Middle frontal gyrus (tissue), 1 donor: ENCODE results near the gene MRPS31.
"Not testable (repeated sequence)": the region's sequence is repeated elsewhere in the genome, so short reads cannot be mapped to it uniquely, and the experiment has no call there.

Experiments
- DNase-seq: peaks from one replicate; pipeline ENCODE4 v3.0.0-alpha.2; 2015; ENCODE audit warnings: low spot score; ENCODE audit errors: extremely low spot score

The MRPS31 gene

DNA sequence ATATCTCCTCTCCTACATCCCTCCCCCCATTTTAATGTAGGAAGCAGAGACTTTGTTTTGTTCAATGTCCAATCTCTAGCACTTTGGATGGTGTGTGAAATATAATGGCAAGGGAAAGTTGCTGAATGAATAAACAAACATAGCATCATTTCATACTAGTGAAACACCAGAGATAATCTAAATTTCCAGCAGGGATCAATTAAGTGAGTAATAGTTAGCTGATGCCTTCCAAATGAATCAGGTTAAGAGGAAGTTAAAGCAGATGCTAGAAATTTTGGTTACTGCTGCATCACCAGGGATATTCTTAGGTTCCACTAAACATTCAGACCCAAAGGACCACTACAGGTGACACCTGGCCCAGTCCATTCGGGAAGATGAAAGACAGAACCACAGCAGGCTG, 8.1 kb downstream of the MRPS31 start:
- DNase-seq = no peak

- no peak for DNase-seq
Observed at GRCh38 chr13:40758811-40759210, 12.2 kb downstream of the MRPS31 start.

- DNase-seq = no peak
Observed at GRCh38 chr13:40756042-40756441, 14.9 kb downstream of the MRPS31 start.

DNA sequence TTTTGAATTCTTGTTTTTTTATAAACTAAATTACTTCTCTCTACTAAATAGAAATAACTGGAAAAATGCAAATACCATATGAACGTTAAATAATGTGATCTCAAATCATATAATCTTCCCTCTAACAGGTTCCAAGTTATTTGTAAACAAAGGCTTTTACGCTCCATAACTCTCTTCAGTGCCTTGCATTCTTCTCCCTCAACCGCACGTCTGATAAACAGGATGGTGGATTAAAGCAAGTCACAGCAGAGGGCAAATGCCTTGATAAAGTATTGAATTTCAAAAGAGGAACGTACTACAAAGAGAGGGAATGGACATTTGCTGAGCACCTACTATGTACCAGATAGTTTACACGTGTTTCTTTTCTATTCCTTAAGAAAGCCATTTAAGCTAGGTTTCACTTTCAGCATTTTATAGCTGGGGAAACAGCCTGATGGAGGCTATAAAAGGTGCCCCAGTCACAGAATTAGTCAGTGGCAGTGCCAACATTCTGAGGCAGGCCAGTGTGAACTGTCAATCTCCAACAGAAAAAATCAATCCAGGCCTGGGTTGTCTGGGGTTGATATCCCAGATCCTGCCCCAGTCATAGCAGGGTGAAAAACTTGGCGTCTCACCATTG, 15.8 kb downstream of the MRPS31 start:
- DNase-seq = no peak

- DNase-seq = no peak
Observed at GRCh38 chr13:40749327-40749726, 21.7 kb downstream of the MRPS31 start.

- not testable (repeated sequence) for DNase-seq
Observed at GRCh38 chr13:40735232-40735548, 35.8 kb downstream of the MRPS31 start.

- not testable (repeated sequence) for DNase-seq
Observed at GRCh38 chr13:40734536-40735231, 36.3 kb downstream of the MRPS31 start.

DNA sequence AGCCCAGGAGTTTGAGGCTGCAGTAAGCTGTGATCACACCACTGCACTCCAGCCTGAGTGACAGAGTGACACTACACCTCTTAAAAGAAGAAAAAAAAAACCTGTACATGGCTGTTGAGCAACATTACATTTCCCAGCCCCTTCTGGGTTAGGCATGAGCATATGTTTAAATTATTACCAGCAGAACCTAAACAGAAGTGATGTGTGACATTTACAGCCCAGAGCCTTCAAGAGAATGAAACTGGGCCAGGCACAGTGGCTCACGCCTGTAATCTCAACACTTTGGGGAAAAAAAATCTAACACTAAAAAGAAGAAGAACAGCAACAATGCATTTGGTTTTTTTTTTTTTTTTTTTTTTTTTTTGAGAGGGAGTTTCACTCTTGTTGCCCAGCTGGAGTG, 38.3 kb downstream of the MRPS31 start:
- DNase-seq = no peak

GRCh38 chr13:40728595-40728994, 42.4 kb downstream of the MRPS31 start:
- DNase-seq = no peak

- DNase-seq = not testable (repeated sequence)
Observed at GRCh38 chr13:40714433-40714832, 56.6 kb downstream of the MRPS31 start.

- DNase-seq = no peak
Observed at GRCh38 chr13:40706439-40706838, 64.6 kb downstream of the MRPS31 start.

- DNase-seq = no peak
Observed at GRCh38 chr13:40697711-40698110, 73.3 kb downstream of the MRPS31 start.

DNA sequence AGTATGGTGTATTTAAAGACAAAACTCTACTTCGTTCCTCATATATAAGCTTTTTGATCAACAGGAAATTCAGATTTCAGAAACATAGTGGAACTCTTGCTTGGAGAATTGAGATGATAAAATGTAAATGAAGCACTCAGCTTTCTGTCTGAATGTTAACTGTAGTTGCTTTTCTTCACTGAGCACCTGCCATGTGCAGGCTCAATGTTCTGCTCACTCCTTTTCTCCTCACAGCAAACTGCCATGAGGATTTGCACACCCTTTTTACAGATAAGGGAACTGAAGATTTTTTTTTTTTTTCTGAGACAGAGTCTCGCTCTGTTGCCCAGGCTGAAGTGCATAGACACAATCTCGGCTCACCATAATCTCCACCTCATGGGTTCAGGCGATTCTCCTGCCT, 76.6 kb downstream of the MRPS31 start:
- no peak for DNase-seq

DNA sequence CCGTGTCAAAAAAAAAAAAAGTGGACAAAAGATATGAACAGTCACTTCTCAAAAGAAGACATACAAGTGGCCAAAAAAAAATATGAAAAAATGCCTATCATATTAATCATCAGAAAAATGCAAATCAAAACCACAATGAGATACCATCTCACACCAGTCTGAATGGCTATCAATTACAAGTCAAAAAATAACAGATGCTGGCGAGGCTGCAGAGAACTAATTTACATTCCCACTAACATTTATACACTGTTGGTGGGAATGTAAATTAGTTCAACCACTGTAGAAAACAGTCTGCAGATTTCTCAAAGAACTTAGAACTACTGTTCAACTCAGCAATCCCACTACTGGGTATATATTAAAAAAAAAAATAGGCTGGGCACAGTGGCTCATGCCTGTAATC, 78.0 kb downstream of the MRPS31 start:
- DNase-seq = no peak

GRCh38 chr13:40688781-40689180, 82.2 kb downstream of the MRPS31 start:
- DNase-seq = no peak

- peak; percentile 69 for DNase-seq
Observed at GRCh38 chr13:40682449-40683240, 88.3 kb downstream of the MRPS31 start.

- DNase-seq = no peak
Observed at GRCh38 chr13:40681341-40682146, 89.4 kb downstream of the MRPS31 start.

- no peak for DNase-seq
Observed at GRCh38 chr13:40680659-40681323, 90.2 kb downstream of the MRPS31 start.

DNA sequence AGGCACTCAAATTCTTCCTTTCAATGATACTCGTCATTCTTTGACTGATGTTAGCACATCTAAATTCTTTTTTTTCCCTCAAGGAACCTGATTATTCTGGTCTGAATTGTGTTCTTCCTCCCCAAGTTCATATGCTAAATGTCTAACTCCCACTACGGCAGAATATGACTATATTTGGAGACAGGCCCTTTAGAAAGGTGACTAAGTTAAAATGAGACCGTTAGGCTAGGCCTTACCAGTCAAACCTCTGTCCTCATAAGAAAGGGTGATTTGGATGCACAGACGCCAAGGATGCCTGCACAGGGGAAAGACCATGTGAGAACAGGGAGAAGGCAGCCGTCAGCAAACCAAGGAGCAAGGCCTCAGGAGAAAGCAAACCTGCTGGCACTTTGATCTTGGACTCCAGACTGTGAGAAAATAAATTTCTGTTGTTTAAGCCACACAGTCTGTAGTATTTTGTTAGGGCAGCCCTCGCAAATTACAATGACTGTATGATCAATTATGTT, 91.5 kb downstream of the MRPS31 start:
- DNase-seq = no peak
